Vagina (tissue), 2 donors: ENCODE results near the gene USP47.

Experiments used
- POLR2A ChIP-seq, 2 donors: fragments of 450-650 bp; IDR thresholded peaks; one replicate each; pipeline ENCODE4 v1.6.1; 2017; ENCODE audit warnings: antibody characterized with exemption in 2 of 2, mild to moderate bottlenecking in 2 of 2, moderate library complexity in 2 of 2
- TF ChIP-seq, protein P1 (sequence below), 3 experiments: fragments of 450-650 bp in 2 of 3; fragments of 200-600 bp in 1 of 3; sonication (generic) in 1 of 3; IDR thresholded peaks; one replicate each; pipeline ENCODE4 v1.5.1; 2017 to 2019; ENCODE audit warnings: antibody characterized with exemption in 3 of 3, mild to moderate bottlenecking in 2 of 3, moderate library complexity in 2 of 3

DNA sequence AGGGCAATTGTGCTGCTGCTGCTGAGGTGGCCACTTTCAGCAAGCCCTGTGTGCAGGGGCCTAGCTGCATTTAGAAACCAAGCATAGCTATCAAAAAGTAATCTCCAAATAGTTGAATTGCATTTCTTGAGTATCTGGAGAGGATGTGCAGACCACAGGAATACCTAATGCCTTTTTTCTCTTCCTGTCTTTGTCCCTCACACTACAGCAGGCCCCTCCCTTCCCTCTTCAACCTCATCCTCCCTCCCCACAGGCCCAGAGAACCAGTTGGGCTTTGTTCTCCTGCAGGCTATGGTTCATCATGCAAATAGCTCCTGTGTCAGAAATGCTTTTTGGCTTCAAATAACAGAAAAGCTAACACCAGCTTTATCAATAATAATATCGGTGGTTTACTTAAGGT is 118.9 kb downstream of the USP47 start:
- TF ChIP-seq, protein P1, sequence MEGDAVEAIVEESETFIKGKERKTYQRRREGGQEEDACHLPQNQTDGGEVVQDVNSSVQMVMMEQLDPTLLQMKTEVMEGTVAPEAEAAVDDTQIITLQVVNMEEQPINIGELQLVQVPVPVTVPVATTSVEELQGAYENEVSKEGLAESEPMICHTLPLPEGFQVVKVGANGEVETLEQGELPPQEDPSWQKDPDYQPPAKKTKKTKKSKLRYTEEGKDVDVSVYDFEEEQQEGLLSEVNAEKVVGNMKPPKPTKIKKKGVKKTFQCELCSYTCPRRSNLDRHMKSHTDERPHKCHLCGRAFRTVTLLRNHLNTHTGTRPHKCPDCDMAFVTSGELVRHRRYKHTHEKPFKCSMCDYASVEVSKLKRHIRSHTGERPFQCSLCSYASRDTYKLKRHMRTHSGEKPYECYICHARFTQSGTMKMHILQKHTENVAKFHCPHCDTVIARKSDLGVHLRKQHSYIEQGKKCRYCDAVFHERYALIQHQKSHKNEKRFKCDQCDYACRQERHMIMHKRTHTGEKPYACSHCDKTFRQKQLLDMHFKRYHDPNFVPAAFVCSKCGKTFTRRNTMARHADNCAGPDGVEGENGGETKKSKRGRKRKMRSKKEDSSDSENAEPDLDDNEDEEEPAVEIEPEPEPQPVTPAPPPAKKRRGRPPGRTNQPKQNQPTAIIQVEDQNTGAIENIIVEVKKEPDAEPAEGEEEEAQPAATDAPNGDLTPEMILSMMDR (IDR thresholded peaks at IDR 0.05), result no peak
- no peak for TF ChIP-seq POLR2A (IDR thresholded peaks at IDR 0.05)
